ENCODE data around the gene SLC2A2. TPM values are rescaled to one million over a fixed set of nuclear protein-coding genes. Genes with fewer than 3 reads are reported as not detected.

Gene SLC2A2
- total RNA-seq, 1 donor from 2014 or later = not detected

- Histone ChIP-seq H3K4me3 (no peak overlapping the region), H3K4me1 (peaks cover 16% of the 10 kb centered on the region), H3K9me3 (replicated peaks) (no peaks in the 10 kb centered on the region), H3K36me3 (no peaks in the 10 kb centered on the region), H3K27me3 (ENCODE audit: low read depth) (no peaks in the 10 kb centered on the region), H3K27ac (replicated peaks) (no peak overlapping the region)
- intact Hi-C loops (cut with micrococcal nuclease) = loop anchor here (5.0 kb wide), 1 partner anchor 605 kb away; no protein-coding TSS in a partner anchor
- no peak for DNase-seq
- TF ChIP-seq, protein P1, sequence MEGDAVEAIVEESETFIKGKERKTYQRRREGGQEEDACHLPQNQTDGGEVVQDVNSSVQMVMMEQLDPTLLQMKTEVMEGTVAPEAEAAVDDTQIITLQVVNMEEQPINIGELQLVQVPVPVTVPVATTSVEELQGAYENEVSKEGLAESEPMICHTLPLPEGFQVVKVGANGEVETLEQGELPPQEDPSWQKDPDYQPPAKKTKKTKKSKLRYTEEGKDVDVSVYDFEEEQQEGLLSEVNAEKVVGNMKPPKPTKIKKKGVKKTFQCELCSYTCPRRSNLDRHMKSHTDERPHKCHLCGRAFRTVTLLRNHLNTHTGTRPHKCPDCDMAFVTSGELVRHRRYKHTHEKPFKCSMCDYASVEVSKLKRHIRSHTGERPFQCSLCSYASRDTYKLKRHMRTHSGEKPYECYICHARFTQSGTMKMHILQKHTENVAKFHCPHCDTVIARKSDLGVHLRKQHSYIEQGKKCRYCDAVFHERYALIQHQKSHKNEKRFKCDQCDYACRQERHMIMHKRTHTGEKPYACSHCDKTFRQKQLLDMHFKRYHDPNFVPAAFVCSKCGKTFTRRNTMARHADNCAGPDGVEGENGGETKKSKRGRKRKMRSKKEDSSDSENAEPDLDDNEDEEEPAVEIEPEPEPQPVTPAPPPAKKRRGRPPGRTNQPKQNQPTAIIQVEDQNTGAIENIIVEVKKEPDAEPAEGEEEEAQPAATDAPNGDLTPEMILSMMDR (IDR thresholded peaks at IDR 0.05; ENCODE audit: borderline replicate concordance) = peak; percentile 72
Observed at GRCh38 chr3:170961616-170962400, 64.7 kb downstream of the SLC2A2 start.

DNA sequence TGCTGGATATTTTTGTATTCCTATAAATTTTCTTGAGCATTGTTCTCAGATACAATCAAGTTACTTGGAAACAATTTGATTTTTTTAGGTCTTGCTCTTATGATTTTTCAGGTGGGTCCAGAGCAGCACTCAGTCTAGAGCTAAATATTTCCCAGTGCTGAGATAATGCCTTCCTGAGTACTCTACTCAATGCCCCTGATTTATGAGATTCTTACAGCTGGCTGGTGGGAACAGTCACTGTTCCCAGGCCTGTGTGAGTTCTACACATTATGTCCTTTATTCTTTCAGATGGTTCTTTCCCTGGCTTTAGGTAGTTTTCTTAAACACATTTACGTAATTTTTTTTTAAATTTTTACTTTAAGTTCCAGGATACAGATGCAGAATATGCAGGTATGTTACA, 67.1 kb downstream of the SLC2A2 start:
- TF ChIP-seq, protein P1 (IDR thresholded peaks at IDR 0.05; ENCODE audit: borderline replicate concordance) = no peak
- Histone ChIP-seq H3K27me3 (ENCODE audit: low read depth) (no peaks in the 10 kb centered on the region), H3K27ac (replicated peaks) (no peak overlapping the region), H3K4me3 (no peak overlapping the region), H3K4me1 (peaks cover 7% of the 10 kb centered on the region), H3K9me3 (replicated peaks) (no peaks in the 10 kb centered on the region), H3K36me3 (no peaks in the 10 kb centered on the region)
- intact Hi-C loops (cut with micrococcal nuclease) = no loop called here
- no peak for DNase-seq

DNA sequence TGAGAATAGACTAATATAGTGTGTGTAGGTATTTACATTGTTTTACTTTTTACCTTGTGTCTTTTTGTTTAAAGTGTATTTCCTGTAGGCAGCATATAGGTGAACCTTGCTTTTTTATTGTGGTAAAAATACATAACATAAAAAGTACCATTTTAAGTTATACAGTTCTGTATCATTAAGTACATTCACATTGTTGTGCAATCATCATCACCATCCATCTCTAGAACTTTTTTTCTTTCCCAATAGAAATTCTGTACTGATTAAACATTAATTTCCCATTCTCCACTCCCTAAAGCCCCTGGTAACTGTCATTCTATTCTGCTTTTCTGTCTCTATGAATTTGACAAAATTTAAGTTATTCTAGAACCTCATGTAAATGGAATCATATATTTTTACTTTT, 69.9 kb downstream of the SLC2A2 start:
- H3K4me1 ChIP-seq = peaks cover under 1% of the 10 kb centered on the region
- no peak overlapping the region for H3K27ac ChIP-seq (replicated peaks)
- no peaks in the 10 kb centered on the region for H3K27me3 ChIP-seq (ENCODE audit: low read depth)
- intact Hi-C loops (cut with micrococcal nuclease) = no loop called here
- no peak for DNase-seq
- no peaks in the 10 kb centered on the region for H3K36me3 ChIP-seq
- H3K4me3 ChIP-seq = no peak overlapping the region
- TF ChIP-seq, protein P1 (IDR thresholded peaks at IDR 0.05; ENCODE audit: borderline replicate concordance) = no peak
- no peaks in the 10 kb centered on the region for H3K9me3 ChIP-seq (replicated peaks)

GRCh38 chr3:170953736-170954135, 72.8 kb downstream of the SLC2A2 start:
- no peak for DNase-seq
- no peak overlapping the region for H3K4me3 ChIP-seq
- intact Hi-C loops (cut with micrococcal nuclease) = no loop called here
- no peaks in the 10 kb centered on the region for H3K4me1 ChIP-seq
- no peaks in the 10 kb centered on the region for H3K36me3 ChIP-seq
- TF ChIP-seq, protein P1 (IDR thresholded peaks at IDR 0.05; ENCODE audit: borderline replicate concordance) = no peak
- no peak overlapping the region for H3K27ac ChIP-seq (replicated peaks)
- no peaks in the 10 kb centered on the region for H3K9me3 ChIP-seq (replicated peaks)
- no peaks in the 10 kb centered on the region for H3K27me3 ChIP-seq (ENCODE audit: low read depth)

GRCh38 chr3:170953229-170953628, 73.3 kb downstream of the SLC2A2 start:
- Histone ChIP-seq H3K36me3 (no peaks in the 10 kb centered on the region), H3K4me3 (no peak overlapping the region), H3K9me3 (replicated peaks) (no peaks in the 10 kb centered on the region), H3K4me1 (no peaks in the 10 kb centered on the region), H3K27ac (replicated peaks) (no peak overlapping the region), H3K27me3 (ENCODE audit: low read depth) (no peaks in the 10 kb centered on the region)
- intact Hi-C loops (cut with micrococcal nuclease) = no loop called here
- no peak for DNase-seq
- TF ChIP-seq, protein P1 (IDR thresholded peaks at IDR 0.05; ENCODE audit: borderline replicate concordance) = no peak
